HEK293T (cell line): Measurements from ENCODE around the gene MTARC2.
"Not testable (repeated sequence)": the region's sequence is repeated elsewhere in the genome, so short reads cannot be mapped to it uniquely, and the experiment has no call there.

Experiments
- CTCF ChIA-PET: fragments of 350-600 bp; formaldehyde crosslinking; extraction: SDS; loops from one replicate; lab custom pipeline; 2021; ENCODE audit warnings: antibody characterized with exemption, inconsistent platforms; lab: Yijun Ruan, JAX
- POLR2A ChIA-PET: fragments of 350-600 bp; formaldehyde crosslinking; extraction: SDS; loops from one replicate; lab custom pipeline; 2020; ENCODE audit warnings: antibody characterized with exemption, inconsistent platforms; lab: Yijun Ruan, JAX
- DNase-seq: peaks from one replicate; pipeline ENCODE4 v3.0.0; 2012; ENCODE audit warnings: mixed read lengths; ENCODE audit errors: extremely low spot score
- ARNT ChIP-seq: fragments of 450-650 bp; IDR thresholded peaks from 2 replicates; pipeline ENCODE4 v1.6.1; 2017; ENCODE audit warnings: mild to moderate bottlenecking
- BHLHE40 ChIP-seq: fragments of 450-650 bp; IDR thresholded peaks from 2 replicates; pipeline ENCODE4 v1.6.1; 2016; ENCODE audit warnings: mild to moderate bottlenecking, moderate library complexity, borderline replicate concordance
- CTBP1 ChIP-seq: fragments of 450-650 bp; IDR thresholded peaks from 2 replicates; pipeline ENCODE4 v1.6.1; 2016; ENCODE audit warnings: borderline replicate concordance
- ELF4 ChIP-seq: fragments of 450-650 bp; IDR thresholded peaks from 2 replicates; pipeline ENCODE4 v1.6.1; 2017; ENCODE audit warnings: antibody characterized with exemption
- FOXA1 ChIP-seq: fragments of 450-650 bp; IDR thresholded peaks from 2 replicates; pipeline ENCODE4 v1.6.1; 2016; ENCODE audit warnings: mild to moderate bottlenecking
- FOXK2 ChIP-seq: fragments of 450-650 bp; IDR thresholded peaks from 2 replicates; pipeline ENCODE4 v1.6.1; 2016; ENCODE audit warnings: mild to moderate bottlenecking
- FOXM1 ChIP-seq: fragments of 450-650 bp; IDR thresholded peaks from 2 replicates; pipeline ENCODE4 v1.6.1; 2017; ENCODE audit warnings: mild to moderate bottlenecking, borderline replicate concordance
- HDGF ChIP-seq: fragments of 450-650 bp; IDR thresholded peaks from 2 replicates; pipeline ENCODE4 v1.6.1; 2017; ENCODE audit warnings: antibody characterized with exemption, borderline replicate concordance
- L3MBTL2 ChIP-seq: fragments of 450-650 bp; conservative IDR thresholded peaks from 2 replicates; pipeline ENCODE4 v1.6.1; 2016; ENCODE audit warnings: mild to moderate bottlenecking
- LEF1 ChIP-seq: fragments of 450-650 bp; IDR thresholded peaks from 2 replicates; pipeline ENCODE4 v1.6.1; 2017; ENCODE audit warnings: mild to moderate bottlenecking, borderline replicate concordance
- NFRKB ChIP-seq: fragments of 450-650 bp; IDR thresholded peaks from 2 replicates; pipeline ENCODE4 v1.6.1; 2016; ENCODE audit warnings: mild to moderate bottlenecking, moderate library complexity
- PKNOX1 ChIP-seq: fragments of 450-650 bp; IDR thresholded peaks from 2 replicates; pipeline ENCODE4 v1.6.1; 2016
- SP1 ChIP-seq: fragments of 450-650 bp; IDR thresholded peaks from 2 replicates; pipeline ENCODE4 v1.6.1; 2017
- SUZ12 ChIP-seq: fragments of 450-650 bp; IDR thresholded peaks from 2 replicates; pipeline ENCODE4 v1.6.1; 2016; ENCODE audit warnings: mild to moderate bottlenecking
- TARDBP ChIP-seq: fragments of 450-650 bp; IDR thresholded peaks from 2 replicates; pipeline ENCODE4 v1.6.1; 2016
- ZNF384 ChIP-seq: fragments of 450-650 bp; IDR thresholded peaks from 2 replicates; pipeline ENCODE4 v1.6.1; 2016

Gene MTARC2

GRCh38 chr1:220727519-220727918 lies 20.6 kb upstream of the MTARC2 start:
- no peak for DNase-seq
- POLR2A ChIA-PET = no interaction called here
- CTCF ChIA-PET = no interaction called here

GRCh38 chr1:220730486-220730885 lies 17.6 kb upstream of the MTARC2 start:
- ChIA-PET POLR2A (no interaction called here), CTCF (interaction anchor here (0.6 kb wide), 1 partner anchor 375 kb away, joined by 3 read pairs; no protein-coding TSS in a partner anchor)
- TF ChIP-seq ARNT (no peak), NFRKB (no peak), ELF4 (no peak), L3MBTL2 (no peak), FOXA1 (no peak), BHLHE40 (no peak), LEF1 (no peak), CTBP1 (no peak), TARDBP (no peak), HDGF (no peak), SUZ12 (no peak)
- DNase-seq = no peak

More at GRCh38 chr1:220727519-220727918, 20.6 kb upstream of the MTARC2 start:
- no peak for TF ChIP-seq ZNF384
- no peak for TF ChIP-seq ARNT
- no peak for TF ChIP-seq FOXA1
- TF ChIP-seq CTBP1 = no peak
- TF ChIP-seq BHLHE40 = no peak
- no peak for TF ChIP-seq FOXK2
- TF ChIP-seq SUZ12 = no peak
- TF ChIP-seq TARDBP = no peak
- no peak for TF ChIP-seq ELF4
- no peak for TF ChIP-seq HDGF
- TF ChIP-seq NFRKB = no peak
- no peak for TF ChIP-seq FOXM1
- TF ChIP-seq PKNOX1 = no peak
- no peak for TF ChIP-seq LEF1
- TF ChIP-seq SP1 = no peak
- no peak for TF ChIP-seq L3MBTL2

- no peak for DNase-seq
- POLR2A ChIA-PET = no interaction called here
- TF ChIP-seq LEF1 (no peak), ARNT (no peak), SP1 (no peak), CTBP1 (no peak), FOXK2 (no peak), SUZ12 (no peak), NFRKB (no peak), FOXA1 (no peak), PKNOX1 (no peak), FOXM1 (no peak), ELF4 (no peak), L3MBTL2 (no peak), TARDBP (no peak)
- CTCF ChIA-PET = no interaction called here
Measured at GRCh38 chr1:220732137-220732536, 16.0 kb upstream of the MTARC2 start.

DNA sequence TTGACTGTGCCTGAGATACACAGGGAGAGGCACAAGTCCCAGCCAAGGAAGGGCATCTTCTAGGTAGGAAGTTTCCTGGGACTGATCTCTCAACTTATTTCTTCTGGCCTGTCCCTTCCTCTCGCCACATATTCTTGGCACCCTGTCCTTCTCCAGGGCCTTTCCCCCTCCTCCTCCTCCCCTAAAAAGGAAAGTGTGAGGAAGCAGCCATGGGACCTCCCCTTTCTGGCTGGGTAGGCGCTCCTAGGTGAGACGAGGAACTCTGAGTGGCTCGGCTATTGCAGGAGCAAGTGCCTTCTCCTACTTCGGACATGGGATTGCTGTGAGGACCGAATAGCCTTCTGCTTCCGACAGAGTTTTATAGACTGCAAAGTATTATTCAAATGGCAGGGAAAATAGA lies 15.5 kb upstream of the MTARC2 start:
- ChIA-PET POLR2A (interaction anchor here (2.3 kb wide), 1 partner anchor 15 kb away, joined by 22 read pairs; the partner anchor contains the start of gene MTARC2), CTCF (interaction anchor here (0.6 to 1.4 kb wide), 15 partner anchors 10 to 520 kb away, joined by 3 to 21 read pairs (median 5); partner anchors contain the start of genes MTARC1 and MTARC2)
- no peak for DNase-seq
- TF ChIP-seq FOXA1 (no peak), HDGF (no peak), SUZ12 (no peak), PKNOX1 (no peak), FOXM1 (no peak), BHLHE40 (no peak), L3MBTL2 (no peak), ZNF384 (no peak), CTBP1 (no peak), NFRKB (no peak), FOXK2 (no peak), LEF1 (no peak), ELF4 (no peak), TARDBP (no peak), ARNT (no peak), SP1 (no peak)

DNA sequence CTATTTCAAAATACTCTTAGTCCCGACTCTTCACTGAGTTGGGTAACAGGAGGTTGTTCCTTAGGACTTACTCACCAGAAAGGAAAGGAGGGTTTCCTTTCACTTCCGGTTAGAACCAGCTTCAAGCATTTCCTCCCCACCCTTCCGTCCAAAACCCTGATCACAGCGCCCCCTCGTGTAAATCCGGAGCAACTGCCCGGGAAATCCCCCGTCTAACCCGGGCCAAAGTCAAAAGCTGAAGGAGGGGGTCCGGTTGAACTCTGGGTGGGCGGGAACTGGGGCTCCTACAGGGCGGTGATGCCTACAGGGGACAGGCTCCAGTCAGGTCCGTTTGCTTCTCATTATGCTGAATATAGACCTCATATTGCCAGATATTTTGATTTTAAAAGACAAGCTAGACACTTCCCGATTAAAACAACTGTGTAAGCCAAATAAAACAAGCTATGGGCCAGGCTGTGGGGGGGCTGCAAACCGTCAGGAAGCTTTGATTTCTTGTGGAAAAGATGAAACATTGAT lies 15.0 kb upstream of the MTARC2 start:
- DNase-seq = peak; percentile 89
- ChIA-PET CTCF (interaction anchor here (0.6 to 1.4 kb wide), 19 partner anchors 9 to 521 kb away, joined by 3 to 21 read pairs (median 4); partner anchors contain the start of genes MTARC1 and MTARC2), POLR2A (interaction anchor here (0.8 to 2.3 kb wide), 3 partner anchors 15 to 206 kb away, joined by 3 to 22 read pairs (median 3); partner anchors contain the start of gene MTARC2)
- peak; percentile 46; the same call in 1 of the 2 replicates for TF ChIP-seq ELF4
- TF ChIP-seq SUZ12 = no peak

DNA sequence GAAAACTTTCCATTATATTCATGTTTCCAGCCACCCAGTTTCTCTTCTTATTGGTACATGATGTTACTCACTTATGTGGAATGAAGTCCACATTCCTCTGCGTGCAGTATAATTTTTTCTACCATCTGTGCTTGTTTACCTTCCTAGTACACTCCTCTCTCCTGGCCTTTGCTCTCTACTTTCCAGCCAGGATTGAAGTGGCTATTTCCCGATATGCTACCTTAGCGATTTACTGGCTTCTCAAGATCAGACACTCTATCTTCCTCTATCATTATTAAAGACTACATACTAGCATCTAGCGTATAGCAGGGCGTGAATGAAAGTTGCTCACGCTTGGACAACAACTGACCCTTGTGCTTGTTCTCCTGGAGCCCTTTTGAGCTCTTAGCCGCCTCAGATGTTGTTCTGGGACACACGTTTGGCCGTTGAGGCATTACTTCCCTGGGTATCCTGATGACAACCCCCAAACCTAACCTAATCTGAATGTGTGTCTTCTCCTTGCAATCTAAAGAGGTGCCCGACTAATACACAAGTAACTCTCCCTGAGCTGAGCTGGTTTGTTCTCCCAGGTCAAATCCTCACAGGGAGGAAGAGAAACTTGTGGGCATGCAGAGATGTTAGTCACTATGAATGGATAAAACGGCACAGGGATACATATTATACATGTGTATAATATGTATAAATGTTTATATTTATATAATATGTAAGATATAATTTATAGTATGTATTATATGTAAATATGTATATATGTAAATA lies 13.4 kb upstream of the MTARC2 start:
- TF ChIP-seq LEF1 (no peak), HDGF (no peak), FOXM1 (no peak)
- no peak for DNase-seq
- POLR2A ChIA-PET = interaction anchor here (2.3 kb wide), 1 partner anchor 13 kb away, joined by 22 read pairs; the partner anchor contains the start of gene MTARC2
- CTCF ChIA-PET = no interaction called here

DNA sequence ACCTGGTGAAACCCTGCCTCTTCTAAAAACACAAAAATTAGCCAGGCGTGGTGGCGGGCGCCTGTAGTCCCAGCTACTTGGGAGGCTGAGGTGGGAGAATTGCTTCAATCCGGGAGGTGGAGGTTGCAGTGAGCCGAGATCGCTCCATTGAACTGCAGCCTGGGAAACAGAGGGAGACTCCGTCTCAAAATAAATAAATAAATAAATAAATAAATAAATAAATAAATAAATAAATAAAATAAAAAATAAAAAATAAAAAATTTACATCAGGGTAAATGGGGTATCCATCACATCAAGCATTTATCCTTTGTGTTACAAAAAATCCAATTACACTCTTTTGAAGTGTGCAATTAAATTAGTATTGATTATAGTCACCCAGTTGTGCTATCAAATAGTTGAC lies 11.8 kb upstream of the MTARC2 start:
- POLR2A ChIA-PET, CTCF ChIA-PET, DNase-seq: not testable (repeated sequence)
